ENCODE measurements around the gene CACNG1. TPM values are rescaled to one million over a fixed set of nuclear protein-coding genes. Genes with fewer than 3 reads are reported as not detected.

Gene CACNG1
- total RNA-seq, 1 experiment from 2014 or later, result not detected

- no peak overlapping the region for H3K4me2 ChIP-seq (ENCODE audit: insufficient read depth, insufficient read length, low read length)
- H2BK5ac ChIP-seq (ENCODE audit: insufficient read length, low read length), result no peak overlapping the region
- no peak overlapping the region for H3K4ac ChIP-seq (ENCODE audit: low read depth, low read length)
- no peaks in the 10 kb centered on the region for H3K9me3 ChIP-seq (ENCODE audit: control insufficient read depth, low read depth, low read length)
- H2BK20ac ChIP-seq (ENCODE audit: low read depth, low read length, poor library complexity, severe bottlenecking), result no peak overlapping the region
- no peaks in the 10 kb centered on the region for H3K79me1 ChIP-seq (ENCODE audit: insufficient read depth, low read depth, low read length, poor library complexity, severe bottlenecking)
- no peaks in the 10 kb centered on the region for H3K23me2 ChIP-seq (ENCODE audit: insufficient read length, low read depth, low read length, poor library complexity, severe bottlenecking)
- no peak overlapping the region for H2BK12ac ChIP-seq (ENCODE audit: insufficient read length, low read depth, low read length)
- H3K23ac ChIP-seq (ENCODE audit: insufficient read length, low read depth, low read length), result no peak overlapping the region
- peak; percentile 15 for DNase-seq
- H3K9me3 Mint-ChIP-seq, result peaks cover 0 to 2% of the 10 kb centered on the region in 2 experiments; a peak in 2 of 5 replicates
- H3K4me3 Mint-ChIP-seq, result no peak overlapping the region
- H3K27me3 Mint-ChIP-seq (ENCODE audit: low read depth), result peaks cover 1% of the 10 kb centered on the region; the same call in 1 of the 2 replicates
- H3T11ph ChIP-seq (ENCODE audit: low read length), result no peak overlapping the region
- H3K79me2 ChIP-seq (ENCODE audit: insufficient read depth, low read length), result no peaks in the 10 kb centered on the region
- TF ChIP-seq CTCF (conservative IDR thresholded peaks at IDR 0.05), result no peak
- no peak overlapping the region for H2AFZ ChIP-seq (ENCODE audit: low read length)
- H3K36me3 Mint-ChIP-seq (ENCODE audit: insufficient read depth in 1 of 3, low read depth in 3 of 3), result no peaks in the 10 kb centered on the region
- H2BK15ac ChIP-seq (ENCODE audit: low read depth, low read length), result no peak overlapping the region
- no peak overlapping the region for H3K14ac ChIP-seq (ENCODE audit: insufficient read depth, low read length)
- H4K20me1 ChIP-seq (ENCODE audit: control insufficient read depth, insufficient read depth, insufficient read length), result no peaks in the 10 kb centered on the region
- WGBS (ENCODE audit: extremely low coverage, insufficient read length, low lambda C conversion rate), result no CpG with 5 or more reads among the region's 6 CpGs
- H4K5ac ChIP-seq (ENCODE audit: insufficient read length, low read depth, low read length), result no peak overlapping the region
- H4K91ac ChIP-seq (ENCODE audit: insufficient read length, low read depth, low read length), result no peak overlapping the region
- H3K27me3 ChIP-seq (ENCODE audit: insufficient read depth, low read length), result no peaks in the 10 kb centered on the region
- no peaks in the 10 kb centered on the region for H3K4me1 ChIP-seq (ENCODE audit: insufficient read depth, low read length)
- no peak overlapping the region for H4K8ac ChIP-seq (replicated peaks; ENCODE audit: insufficient read length, low read depth, low read length)
- H3K4me1 Mint-ChIP-seq, result no peaks in the 10 kb centered on the region
- H3K18ac ChIP-seq (ENCODE audit: insufficient read length, low read depth, low read length), result no peak overlapping the region
- no peak overlapping the region for H2AK5ac ChIP-seq (ENCODE audit: insufficient read length, low read length)
- no peak overlapping the region for H3K56ac ChIP-seq (ENCODE audit: insufficient read length, low read depth, low read length)
- no peak overlapping the region for H3K27ac ChIP-seq (ENCODE audit: insufficient read length, low read depth, low read length)
- H3K27ac Mint-ChIP-seq, result no peak overlapping the region
- H3K9ac ChIP-seq (ENCODE audit: extremely low read depth, insufficient read length, low read length), result no peak overlapping the region
- H2BK120ac ChIP-seq (ENCODE audit: low read depth, low read length, poor library complexity, severe bottlenecking), result no peak overlapping the region
Observed at GRCh38 chr17:67059372-67059771, 15.0 kb downstream of the CACNG1 start.

All from H9 (cell line).